HG03571 (cell line): Measurements from ENCODE around the gene TM9SF3.

ENCODE experiments used
- ATAC-seq: cut with Tn5 transposase; IDR thresholded peaks from one replicate; pipeline ENCODE4 v1.9.1; 2021; ENCODE audit not compliant: unreplicated experiment

TM9SF3 gene

GRCh38 chr10:96586419-96587263 is at the start of gene TM9SF3:
Gene TM9SF3 (minus strand): TSS chr10:96587012. CDS start chr10:96586835, 177 bp downstream.
- ATAC-seq = peak; percentile 57

- ATAC-seq = no peak
These were observed 49.7 kb upstream of the TM9SF3 start for GRCh38 chr10:96636551-96636950.

GRCh38 chr10:96632974-96633710 is 46.3 kb upstream of the TM9SF3 start:
- ATAC-seq = no peak

- no peak for ATAC-seq
These were observed 40.5 kb upstream of the TM9SF3 start for GRCh38 chr10:96627292-96627691.

- ATAC-seq = no peak
These were observed 40.0 kb upstream of the TM9SF3 start for GRCh38 chr10:96626795-96627194.

GRCh38 chr10:96625173-96625572 is 38.4 kb upstream of the TM9SF3 start:
- no peak for ATAC-seq

- no peak for ATAC-seq
These were observed 35.4 kb upstream of the TM9SF3 start for GRCh38 chr10:96622013-96622787.

- ATAC-seq = no peak
These were observed 33.3 kb upstream of the TM9SF3 start for GRCh38 chr10:96619796-96620773.

GRCh38 chr10:96619120-96619519 is 32.3 kb upstream of the TM9SF3 start:
- ATAC-seq = no peak

GRCh38 chr10:96618653-96619052 is 31.8 kb upstream of the TM9SF3 start:
- no peak for ATAC-seq

- no peak for ATAC-seq
These were observed 30.1 kb upstream of the TM9SF3 start for GRCh38 chr10:96616961-96617360.

GRCh38 chr10:96614515-96614914 is 27.7 kb upstream of the TM9SF3 start:
- ATAC-seq = no peak

GRCh38 chr10:96613576-96613975 is 26.8 kb upstream of the TM9SF3 start:
- ATAC-seq = no peak

- no peak for ATAC-seq
These were observed 25.4 kb upstream of the TM9SF3 start for GRCh38 chr10:96612055-96612830.

GRCh38 chr10:96610817-96611216 is 24.0 kb upstream of the TM9SF3 start:
- ATAC-seq = no peak

- no peak for ATAC-seq
These were observed 22.7 kb upstream of the TM9SF3 start for GRCh38 chr10:96609510-96609909.

GRCh38 chr10:96608805-96609204 is 22.0 kb upstream of the TM9SF3 start:
- ATAC-seq = no peak

- ATAC-seq = no peak
These were observed 21.4 kb upstream of the TM9SF3 start for GRCh38 chr10:96608262-96608661.

- no peak for ATAC-seq
These were observed 20.1 kb upstream of the TM9SF3 start for GRCh38 chr10:96606946-96607345.
